ENCODE results near the gene SIRPD. TPM values are rescaled to one million over a fixed set of nuclear protein-coding genes. Genes with fewer than 3 reads are reported as not detected.
A peak's percentile ranks its signal among the peaks of the same experiment; 100 is the strongest.

SIRPD gene
- total and polyA plus RNA-seq, 2 of the 13 experiments (the other 11 are each of a cell fraction or from before 2014, with no cell fraction given), result not detected

DNA sequence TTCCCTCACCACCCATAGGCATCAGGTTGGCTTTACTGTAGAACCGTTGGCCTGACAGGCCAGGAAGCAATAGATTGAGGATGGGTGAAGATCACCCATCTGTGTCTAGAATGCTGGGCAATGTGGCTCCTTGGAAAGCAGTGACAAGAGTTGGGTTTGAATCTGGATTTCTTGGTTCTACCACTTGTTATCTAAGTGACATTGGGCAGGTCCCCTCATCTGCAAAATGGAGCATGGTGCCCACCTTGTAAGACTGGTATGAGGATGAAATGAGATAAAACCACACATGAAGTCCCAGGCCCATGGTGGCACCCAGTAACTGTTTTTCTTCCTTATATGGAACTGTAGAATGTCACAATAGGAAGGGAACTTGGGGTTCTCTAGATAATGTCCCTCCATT is 43.7 kb downstream of the SIRPD start (continued):
- TF ChIP-seq, protein P1, sequence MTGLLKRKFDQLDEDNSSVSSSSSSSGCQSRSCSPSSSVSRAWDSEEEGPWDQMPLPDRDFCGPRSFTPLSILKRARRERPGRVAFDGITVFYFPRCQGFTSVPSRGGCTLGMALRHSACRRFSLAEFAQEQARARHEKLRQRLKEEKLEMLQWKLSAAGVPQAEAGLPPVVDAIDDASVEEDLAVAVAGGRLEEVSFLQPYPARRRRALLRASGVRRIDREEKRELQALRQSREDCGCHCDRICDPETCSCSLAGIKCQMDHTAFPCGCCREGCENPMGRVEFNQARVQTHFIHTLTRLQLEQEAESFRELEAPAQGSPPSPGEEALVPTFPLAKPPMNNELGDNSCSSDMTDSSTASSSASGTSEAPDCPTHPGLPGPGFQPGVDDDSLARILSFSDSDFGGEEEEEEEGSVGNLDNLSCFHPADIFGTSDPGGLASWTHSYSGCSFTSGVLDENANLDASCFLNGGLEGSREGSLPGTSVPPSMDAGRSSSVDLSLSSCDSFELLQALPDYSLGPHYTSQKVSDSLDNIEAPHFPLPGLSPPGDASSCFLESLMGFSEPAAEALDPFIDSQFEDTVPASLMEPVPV (CRISPR knock-in tag; IDR thresholded peaks at IDR 0.05), result no peak
- no peak for TF ChIP-seq KLF13 (CRISPR knock-in tag; IDR thresholded peaks at IDR 0.05)
- TF ChIP-seq SP2 (CRISPR knock-in tag; IDR thresholded peaks at IDR 0.05), result no peak
- TF ChIP-seq, protein P2, sequence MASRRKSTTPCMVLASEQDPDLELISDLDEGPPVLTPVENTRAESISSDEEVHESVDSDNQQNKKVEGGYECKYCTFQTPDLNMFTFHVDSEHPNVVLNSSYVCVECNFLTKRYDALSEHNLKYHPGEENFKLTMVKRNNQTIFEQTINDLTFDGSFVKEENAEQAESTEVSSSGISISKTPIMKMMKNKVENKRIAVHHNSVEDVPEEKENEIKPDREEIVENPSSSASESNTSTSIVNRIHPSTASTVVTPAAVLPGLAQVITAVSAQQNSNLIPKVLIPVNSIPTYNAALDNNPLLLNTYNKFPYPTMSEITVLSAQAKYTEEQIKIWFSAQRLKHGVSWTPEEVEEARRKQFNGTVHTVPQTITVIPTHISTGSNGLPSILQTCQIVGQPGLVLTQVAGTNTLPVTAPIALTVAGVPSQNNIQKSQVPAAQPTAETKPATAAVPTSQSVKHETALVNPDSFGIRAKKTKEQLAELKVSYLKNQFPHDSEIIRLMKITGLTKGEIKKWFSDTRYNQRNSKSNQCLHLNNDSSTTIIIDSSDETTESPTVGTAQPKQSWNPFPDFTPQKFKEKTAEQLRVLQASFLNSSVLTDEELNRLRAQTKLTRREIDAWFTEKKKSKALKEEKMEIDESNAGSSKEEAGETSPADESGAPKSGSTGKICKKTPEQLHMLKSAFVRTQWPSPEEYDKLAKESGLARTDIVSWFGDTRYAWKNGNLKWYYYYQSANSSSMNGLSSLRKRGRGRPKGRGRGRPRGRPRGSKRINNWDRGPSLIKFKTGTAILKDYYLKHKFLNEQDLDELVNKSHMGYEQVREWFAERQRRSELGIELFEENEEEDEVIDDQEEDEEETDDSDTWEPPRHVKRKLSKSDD (CRISPR knock-in tag; IDR thresholded peaks at IDR 0.05; ENCODE audit: low read depth), result no peak

DNA sequence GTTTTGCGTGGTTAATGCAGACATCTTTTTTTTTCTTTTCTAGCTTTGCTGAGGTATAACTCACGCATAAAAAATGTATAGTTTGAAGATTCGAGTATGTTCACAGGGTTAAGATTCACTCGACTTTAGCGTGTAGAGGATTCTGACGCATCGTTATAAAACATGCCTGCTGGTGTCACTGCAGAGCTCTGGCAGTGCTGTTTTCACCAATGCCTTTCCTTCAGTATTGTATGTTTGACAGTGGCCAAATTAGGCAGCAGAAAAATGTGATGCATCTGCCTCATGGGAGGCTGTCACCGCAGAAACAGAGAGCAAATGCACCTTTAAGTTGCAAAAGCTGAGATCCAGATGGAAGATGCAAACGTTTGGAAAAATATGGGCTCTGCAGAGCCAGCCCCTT is 48.3 kb downstream of the SIRPD start:
- Histone ChIP-seq H3K27ac (ENCODE audit: extremely low read length, insufficient read depth, low read length) (no peak overlapping the region), H3K27me3 (ENCODE audit: control insufficient read depth in 1 of 2, insufficient read depth in 2 of 2, low read length in 2 of 2) (peaks cover 0 to 3% of the 10 kb centered on the region in 2 experiments; a peak in 3 of 5 replicates), H3K79me2 (ENCODE audit: insufficient read depth, low read length) (no peaks in the 10 kb centered on the region), H2AFZ (ENCODE audit: low read length) (no peak overlapping the region), H4K20me1 (ENCODE audit: insufficient read depth, low read length) (no peaks in the 10 kb centered on the region), H3K9me3 (ENCODE audit: low read length) (no peaks in the 10 kb centered on the region), H3K36me3 (replicated peaks in 1 of 2; ENCODE audit: control insufficient read depth in 1 of 2, insufficient read depth in 2 of 2, low read length in 2 of 2) (no peaks in the 10 kb centered on the region), H3K9ac (ENCODE audit: insufficient read depth, low read depth, low read length) (no peak overlapping the region), H3K4me3 (replicated peaks in 1 of 3; ENCODE audit: insufficient read depth in 1 of 3, low read depth in 2 of 3, low read length in 3 of 3) (no peak overlapping the region), H3K4me2 (ENCODE audit: low read depth, low read length) (no peak overlapping the region), H3K4me1 (ENCODE audit: insufficient read depth, low read length) (no peaks in the 10 kb centered on the region)
- CTCF ChIA-PET (ENCODE audit: low intra/inter-chr PET ratio, low total read pairs), result no interaction called here
- peak; percentile 82 for FAIRE-seq
- WGBS (ENCODE audit: low lambda C conversion rate), result 2% methylated on average over 9 of the region's 9 CpGs
- peak; percentile 25 for DNase-seq (ENCODE audit: low spot score)
- in situ Hi-C loops (cut with HindIII; ENCODE audit: extremely low pct_ligation_motif_present, low pct_unique_long_range_greater_than_20kb) (no loop called here), intact Hi-C loops (cut with micrococcal nuclease; ENCODE audit: unreplicated experiment) (loop anchor here (1.0 kb wide), 2 partner anchors 127 to 268 kb away; no protein-coding TSS in a partner anchor)
- POLR2A ChIA-PET, result no interaction called here
- no TSS peak for BruUV-seq (replicated peaks)
- peak; percentile 95 for ATAC-seq
- TF ChIP-seq MATR3 (CRISPR knock-in tag; IDR thresholded peaks at IDR 0.05), result no peak
- TF ChIP-seq CBX2 (IDR thresholded peaks at IDR 0.05; ENCODE audit: low read depth, low read length), result no peak
- TF ChIP-seq CBX2 (CRISPR knock-in tag; IDR thresholded peaks at IDR 0.05; ENCODE audit: low read depth), result no peak
- TF ChIP-seq, protein P3, sequence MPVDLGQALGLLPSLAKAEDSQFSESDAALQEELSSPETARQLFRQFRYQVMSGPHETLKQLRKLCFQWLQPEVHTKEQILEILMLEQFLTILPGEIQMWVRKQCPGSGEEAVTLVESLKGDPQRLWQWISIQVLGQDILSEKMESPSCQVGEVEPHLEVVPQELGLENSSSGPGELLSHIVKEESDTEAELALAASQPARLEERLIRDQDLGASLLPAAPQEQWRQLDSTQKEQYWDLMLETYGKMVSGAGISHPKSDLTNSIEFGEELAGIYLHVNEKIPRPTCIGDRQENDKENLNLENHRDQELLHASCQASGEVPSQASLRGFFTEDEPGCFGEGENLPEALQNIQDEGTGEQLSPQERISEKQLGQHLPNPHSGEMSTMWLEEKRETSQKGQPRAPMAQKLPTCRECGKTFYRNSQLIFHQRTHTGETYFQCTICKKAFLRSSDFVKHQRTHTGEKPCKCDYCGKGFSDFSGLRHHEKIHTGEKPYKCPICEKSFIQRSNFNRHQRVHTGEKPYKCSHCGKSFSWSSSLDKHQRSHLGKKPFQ (CRISPR knock-in tag; IDR thresholded peaks at IDR 0.05; ENCODE audit: insufficient replicate concordance), result no peak
- TF ChIP-seq, protein P4, sequence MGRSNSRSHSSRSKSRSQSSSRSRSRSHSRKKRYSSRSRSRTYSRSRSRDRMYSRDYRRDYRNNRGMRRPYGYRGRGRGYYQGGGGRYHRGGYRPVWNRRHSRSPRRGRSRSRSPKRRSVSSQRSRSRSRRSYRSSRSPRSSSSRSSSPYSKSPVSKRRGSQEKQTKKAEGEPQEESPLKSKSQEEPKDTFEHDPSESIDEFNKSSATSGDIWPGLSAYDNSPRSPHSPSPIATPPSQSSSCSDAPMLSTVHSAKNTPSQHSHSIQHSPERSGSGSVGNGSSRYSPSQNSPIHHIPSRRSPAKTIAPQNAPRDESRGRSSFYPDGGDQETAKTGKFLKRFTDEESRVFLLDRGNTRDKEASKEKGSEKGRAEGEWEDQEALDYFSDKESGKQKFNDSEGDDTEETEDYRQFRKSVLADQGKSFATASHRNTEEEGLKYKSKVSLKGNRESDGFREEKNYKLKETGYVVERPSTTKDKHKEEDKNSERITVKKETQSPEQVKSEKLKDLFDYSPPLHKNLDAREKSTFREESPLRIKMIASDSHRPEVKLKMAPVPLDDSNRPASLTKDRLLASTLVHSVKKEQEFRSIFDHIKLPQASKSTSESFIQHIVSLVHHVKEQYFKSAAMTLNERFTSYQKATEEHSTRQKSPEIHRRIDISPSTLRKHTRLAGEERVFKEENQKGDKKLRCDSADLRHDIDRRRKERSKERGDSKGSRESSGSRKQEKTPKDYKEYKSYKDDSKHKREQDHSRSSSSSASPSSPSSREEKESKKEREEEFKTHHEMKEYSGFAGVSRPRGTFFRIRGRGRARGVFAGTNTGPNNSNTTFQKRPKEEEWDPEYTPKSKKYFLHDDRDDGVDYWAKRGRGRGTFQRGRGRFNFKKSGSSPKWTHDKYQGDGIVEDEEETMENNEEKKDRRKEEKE (IDR thresholded peaks at IDR 0.05), result no peak
- no peak for TF ChIP-seq ZNF263 (CRISPR knock-in tag; IDR thresholded peaks at IDR 0.05)
- TF ChIP-seq ARNT2 (CRISPR knock-in tag; IDR thresholded peaks at IDR 0.05; ENCODE audit: low read depth), result no peak
- TF ChIP-seq DRAP1 (CRISPR knock-in tag; IDR thresholded peaks at IDR 0.05), result no peak
- TF ChIP-seq ZNF296 (CRISPR knock-in tag; conservative IDR thresholded peaks at IDR 0.05), result no peak
- TF ChIP-seq ZNF776 (CRISPR knock-in tag; IDR thresholded peaks at IDR 0.05), result no peak
- TF ChIP-seq ZNF850 (CRISPR knock-in tag; conservative IDR thresholded peaks at IDR 0.05), result no peak
